Muscle of leg (tissue), 9 donors: Measurements from ENCODE around the gene CEBPE. TPM values are rescaled to one million over a fixed set of nuclear protein-coding genes. Genes with fewer than 3 reads are reported as not detected.

Experiments
- polyA plus RNA-seq, 8 donors: library from polyadenylated mRNA; unstranded; fragments of 120-200 nt; gene quantifications; one replicate each; pipeline versions ENCODE4 v1.2.1 to v1.2.3, GENCODE V29; 2013; ENCODE audit warnings: inconsistent platforms in 1 of 8, low replicate concordance in 1 of 8; ENCODE audit not compliant: insufficient read length in 8 of 8, insufficient read depth in 1 of 8
- total RNA-seq: library from RNA; stranded (reverse); fragments of 120-200 nt; gene quantifications from one replicate; pipeline ENCODE4 v1.2.4, GENCODE V29; 2013

The CEBPE gene
- total and polyA plus RNA-seq, 9 donors = 0.12 to 0.33 (median 0.16) TPM

Other genes with a start within 250 kb of the CEBPE start
- 14.5 TPM for gene LRP10, start 247.5 kb downstream of the CEBPE start, total RNA-seq
- 10 to 100 TPM; 34.1 to 49.9 (median 47.2) TPM for gene LRP10, start 247.5 kb downstream of the CEBPE start, polyA plus RNA-seq
- 0.13 TPM for gene REM2, start 236.0 kb downstream of the CEBPE start, total RNA-seq
- under 1 TPM in 7 of 8 donors, not detected in 1; 0.15 to 0.32 (median 0.19) TPM for gene REM2, start 236.0 kb downstream of the CEBPE start, polyA plus RNA-seq
- gene RBM23, start 200.1 kb downstream of the CEBPE start, total RNA-seq = 67.6 TPM
- gene RBM23, start 200.1 kb downstream of the CEBPE start, polyA plus RNA-seq = 10 to 100 TPM; 51.7 to 66.3 (median 55.8) TPM
- 41.8 TPM for gene PRMT5, start 189.9 kb downstream of the CEBPE start, total RNA-seq
- gene PRMT5, start 189.9 kb downstream of the CEBPE start, polyA plus RNA-seq = 10 to 100 TPM; 57.9 to 85.2 (median 71.2) TPM
- 39.3 TPM for gene HAUS4, start 162.2 kb downstream of the CEBPE start, total RNA-seq
- 10 to 100 TPM; 31.2 to 42.9 (median 38.0) TPM for gene HAUS4, start 162.2 kb downstream of the CEBPE start, polyA plus RNA-seq
- gene AJUBA, start 136.7 kb downstream of the CEBPE start, total RNA-seq = 30.5 TPM
- 10 to 100 TPM; 33.5 to 48.6 (median 41.2) TPM for gene AJUBA, start 136.7 kb downstream of the CEBPE start, polyA plus RNA-seq
- gene C14orf93, start 109.1 kb downstream of the CEBPE start, total RNA-seq = 10.0 TPM
- gene C14orf93, start 109.1 kb downstream of the CEBPE start, polyA plus RNA-seq = 10 to 100 TPM in 5 of 8 donors, 1 to 10 TPM in 3; 8.8 to 15.9 (median 11.2) TPM
- gene PSMB5, start 84.4 kb downstream of the CEBPE start, total RNA-seq = 154 TPM
- 100 to 1,000 TPM; 221 to 278 (median 253) TPM for gene PSMB5, start 84.4 kb downstream of the CEBPE start, polyA plus RNA-seq
- gene PSMB11, start 77.0 kb downstream of the CEBPE start, total RNA-seq = not detected
- not detected for gene PSMB11, start 77.0 kb downstream of the CEBPE start, polyA plus RNA-seq
- 2.1 TPM for gene CDH24, start 61.7 kb downstream of the CEBPE start, total RNA-seq
- 1 to 10 TPM; 3.0 to 6.8 (median 5.0) TPM for gene CDH24, start 61.7 kb downstream of the CEBPE start, polyA plus RNA-seq
- gene ACIN1, start 24.1 kb downstream of the CEBPE start, total RNA-seq = 72.5 TPM
- gene ACIN1, start 24.1 kb downstream of the CEBPE start, polyA plus RNA-seq = 100 to 1,000 TPM; 121 to 157 (median 135) TPM
- 46.0 TPM for gene C14orf119, start 23.8 kb downstream of the CEBPE start, total RNA-seq
- gene C14orf119, start 23.8 kb downstream of the CEBPE start, polyA plus RNA-seq = 10 to 100 TPM; 47.4 to 68.2 (median 54.6) TPM
- gene CIROP, start 14.3 kb downstream of the CEBPE start, total RNA-seq = not detected
- not detected for gene CIROP, start 14.3 kb downstream of the CEBPE start, polyA plus RNA-seq
- gene SLC7A8, start 64.4 kb upstream of the CEBPE start, total RNA-seq = 4.2 TPM
- gene SLC7A8, start 64.4 kb upstream of the CEBPE start, polyA plus RNA-seq = 10 to 100 TPM in 2 of 8 donors, 1 to 10 TPM in 6; 2.6 to 10.6 (median 5.0) TPM
- not detected for gene RNF212B, start 118.7 kb upstream of the CEBPE start, total RNA-seq
- under 1 TPM in 1 of 8 donors, not detected in 7; 0.52 TPM for gene RNF212B, start 118.7 kb upstream of the CEBPE start, polyA plus RNA-seq
- gene HOMEZ, start 166.9 kb upstream of the CEBPE start, total RNA-seq = 8.6 TPM
- 10 to 100 TPM in 5 of 8 donors, 1 to 10 TPM in 3; 8.9 to 12.6 (median 11.1) TPM for gene HOMEZ, start 166.9 kb upstream of the CEBPE start, polyA plus RNA-seq
- 7.5 TPM for gene PPP1R3E, start 183.6 kb upstream of the CEBPE start, total RNA-seq
- gene PPP1R3E, start 183.6 kb upstream of the CEBPE start, polyA plus RNA-seq = 10 to 100 TPM in 5 of 8 donors, 1 to 10 TPM in 3; 8.0 to 19.2 (median 12.3) TPM
- 15.1 TPM for gene BCL2L2, start 187.6 kb upstream of the CEBPE start, total RNA-seq
- 10 to 100 TPM; 26.1 to 39.3 (median 31.6) TPM for gene BCL2L2, start 187.6 kb upstream of the CEBPE start, polyA plus RNA-seq
- 58.2 TPM for gene PABPN1, start 202.2 kb upstream of the CEBPE start, total RNA-seq
- gene PABPN1, start 202.2 kb upstream of the CEBPE start, polyA plus RNA-seq = 100 to 1,000 TPM; 103 to 134 (median 123) TPM
- gene SLC22A17, start 233.6 kb upstream of the CEBPE start, total RNA-seq = 15.5 TPM
- gene SLC22A17, start 233.6 kb upstream of the CEBPE start, polyA plus RNA-seq = 10 to 100 TPM; 18.2 to 26.8 (median 20.3) TPM
- gene EFS, start 245.9 kb upstream of the CEBPE start, total RNA-seq = 20.8 TPM
- 10 to 100 TPM; 35.1 to 51.4 (median 45.4) TPM for gene EFS, start 245.9 kb upstream of the CEBPE start, polyA plus RNA-seq